Loucy (cell line): Measurements from ENCODE around the gene FGR.

Experiments used
- H2AFZ ChIP-seq: fragments of 200-600 bp; sonication (generic); 2 replicates; pipeline ENCODE4 v1.6.0; 2016; ENCODE audit warnings: antibody characterized with exemption, mild to moderate bottlenecking, low read length, moderate library complexity
- H3F3A ChIP-seq: fragments of 200-600 bp; 2 replicates; pipeline ENCODE4 v1.6.0; 2016; ENCODE audit warnings: antibody characterized with exemption, low read depth, mild to moderate bottlenecking
- H3K27me3 ChIP-seq: fragments of 200-600 bp; sonication (generic); 2 replicates; pipeline ENCODE4 v1.6.1; 2014; ENCODE audit warnings: low read length, mild to moderate bottlenecking; ENCODE audit not compliant: insufficient read depth, poor library complexity, severe bottlenecking
- H3K36me3 ChIP-seq: fragments of 200-600 bp; sonication (generic); 2 replicates; pipeline ENCODE4 v1.6.1; 2016; ENCODE audit warnings: low read length; ENCODE audit not compliant: insufficient read depth
- H3K4me1 ChIP-seq: fragments of 200-600 bp; sonication (generic); 2 replicates; pipeline ENCODE4 v1.5.1; 2014; ENCODE audit warnings: low read length, mild to moderate bottlenecking; ENCODE audit not compliant: insufficient read depth, poor library complexity, severe bottlenecking
- H3K4me2 ChIP-seq: fragments of 200-600 bp; sonication (generic); 2 replicates; pipeline ENCODE4 v1.6.0; 2014; ENCODE audit warnings: antibody characterized with exemption, low read length, low read depth, mild to moderate bottlenecking; ENCODE audit not compliant: poor library complexity, severe bottlenecking
- H3K4me3 ChIP-seq: fragments of 200-600 bp; sonication (generic); 2 replicates; pipeline ENCODE4 v1.5.1; 2014; ENCODE audit warnings: low read length, mild to moderate bottlenecking, mixed read lengths; ENCODE audit not compliant: poor library complexity, severe bottlenecking
- H3K79me2 ChIP-seq: fragments of 200-600 bp; sonication (generic); 2 replicates; pipeline ENCODE4 v1.6.1; 2014; ENCODE audit warnings: low read length; ENCODE audit not compliant: insufficient read depth
- H3K9ac ChIP-seq: fragments of 200-600 bp; sonication (generic); 2 replicates; pipeline ENCODE4 v1.6.0; 2014; ENCODE audit warnings: mild to moderate bottlenecking, low read depth, low read length, moderate library complexity; ENCODE audit not compliant: poor library complexity, severe bottlenecking
- H3K9me2 ChIP-seq: fragments of 200-600 bp; sonication (generic); replicated peaks from 2 replicates; pipeline ENCODE4 v1.6.1; 2016; ENCODE audit warnings: low read depth, low read length, mixed read lengths
- H3K9me3 ChIP-seq: fragments of 200-600 bp; sonication (generic); 2 replicates; pipeline ENCODE4 v1.6.1; 2014; ENCODE audit warnings: mild to moderate bottlenecking, antibody characterized with exemption, low read length, low read depth; ENCODE audit not compliant: insufficient read depth
- H4K20me1 ChIP-seq: fragments of 200-600 bp; sonication (generic); 2 replicates; pipeline ENCODE4 v1.6.0; 2014; ENCODE audit warnings: antibody characterized with exemption, low read length, mild to moderate bottlenecking; ENCODE audit not compliant: insufficient read depth, poor library complexity, severe bottlenecking
- CTCF ChIP-seq: fragments of 200-600 bp; sonication (generic); conservative IDR thresholded peaks from 2 replicates; pipeline ENCODE4 v1.5.1; 2014; ENCODE audit warnings: mild to moderate bottlenecking, antibody characterized with exemption, low read length
- EZH2phosphoT487 ChIP-seq: fragments of 200-600 bp; IDR thresholded peaks from 2 replicates; pipeline ENCODE4 v1.6.1; 2018; ENCODE audit warnings: antibody characterized with exemption, mild to moderate bottlenecking, moderate library complexity, borderline replicate concordance

Gene FGR

GRCh38 chr1:27623327-27624212 is 11.4 kb downstream of the FGR start:
- H4K20me1 ChIP-seq = no peaks in the 10 kb centered on the region
- no peaks in the 10 kb centered on the region for H3K9me3 ChIP-seq
- H3K9ac ChIP-seq = peak overlapping the region; percentile 59
- no peaks in the 10 kb centered on the region for H3K27me3 ChIP-seq
- H3K4me3 ChIP-seq = peak overlapping the region; percentile 40
- no peaks in the 10 kb centered on the region for H3K36me3 ChIP-seq
- no peaks in the 10 kb centered on the region for H3K79me2 ChIP-seq
- H3F3A ChIP-seq = no peaks in the 10 kb centered on the region
- no peak overlapping the region for H2AFZ ChIP-seq
- TF ChIP-seq EZH2phosphoT487 (no peak), CTCF (no peak)
- H3K4me1 ChIP-seq = peaks cover 61% of the 10 kb centered on the region
- H3K9me2 ChIP-seq = no peaks in the 10 kb centered on the region
- peak overlapping the region; percentile 65 for H3K4me2 ChIP-seq

GRCh38 chr1:27622828-27623227 is 12.2 kb downstream of the FGR start:
- H3K9ac ChIP-seq = peak overlapping the region; percentile 59

More at GRCh38 chr1:27622828-27623227, 12.2 kb downstream of the FGR start:
- no peak overlapping the region for H2AFZ ChIP-seq
- H3K4me2 ChIP-seq = peak overlapping the region; percentile 65
- no peaks in the 10 kb centered on the region for H3K79me2 ChIP-seq
- peaks cover 62% of the 10 kb centered on the region for H3K4me1 ChIP-seq
- peak overlapping the region; percentile 40 for H3K4me3 ChIP-seq
- H3K36me3 ChIP-seq = no peaks in the 10 kb centered on the region
- no peaks in the 10 kb centered on the region for H3K9me2 ChIP-seq
- no peaks in the 10 kb centered on the region for H3K9me3 ChIP-seq
- no peaks in the 10 kb centered on the region for H3K27me3 ChIP-seq
- H4K20me1 ChIP-seq = no peaks in the 10 kb centered on the region
- peaks cover 4% of the 10 kb centered on the region; the same call in 1 of the 2 replicates for H3F3A ChIP-seq
- no peak for TF ChIP-seq CTCF
- no peak for TF ChIP-seq EZH2phosphoT487
